Gastrocnemius medialis (tissue), 4 donors: ENCODE measurements around the gene CHAF1B. TPM values are rescaled to one million over a fixed set of nuclear protein-coding genes. Genes with fewer than 3 reads are reported as not detected.

Experiments used
- ATAC-seq, 2 donors: fragments of 150-250 bp; one replicate each; pipeline ENCODE4 v1.9.1; 2016
- DNase-seq, 2 donors: peaks; one replicate each; pipeline ENCODE4 v3.0.0-alpha.2; 2019
- H3K27ac ChIP-seq, 4 donors: fragments of 200-600 bp; sonication (generic); 1 replicate in 1 of 4; 2 replicates in 3 of 4; pipeline ENCODE4 v1.5.1; 2016 to 2018; ENCODE audit warnings: mild to moderate bottlenecking in 2 of 4, moderate library complexity in 1 of 4
- H3K27me3 ChIP-seq, 3 donors: fragments of 200-600 bp; sonication (generic) in 2 of 3; 1 replicate in 1 of 3; 2 replicates in 2 of 3; pipeline versions ENCODE4 v1.5.1 to v1.6.0; 2016 to 2019; ENCODE audit warnings: mild to moderate bottlenecking in 1 of 3, moderate library complexity in 1 of 3
- H3K36me3 ChIP-seq, 2 donors: fragments of 200-600 bp; sonication (generic) in 1 of 2; one replicate each; pipeline ENCODE4 v1.5.1; 2017 to 2018
- H3K4me1 ChIP-seq, 2 donors: fragments of 200-600 bp; sonication (generic) in 1 of 2; one replicate each; pipeline ENCODE4 v1.5.1; 2016 to 2017; ENCODE audit warnings: mild to moderate bottlenecking in 2 of 2
- H3K4me3 ChIP-seq, 4 donors: fragments of 200-600 bp; sonication (generic) in 3 of 4; 1 replicate in 1 of 4; 2 replicates in 3 of 4; pipeline ENCODE4 v1.5.1; 2016 to 2019; ENCODE audit warnings: mild to moderate bottlenecking in 2 of 4
- H3K9me3 ChIP-seq, 3 donors: fragments of 200-600 bp; sonication (generic) in 2 of 3; 1 replicate in 1 of 3; 2 replicates in 2 of 3; pipeline ENCODE4 v1.5.1; 2016 to 2019
- CTCF ChIP-seq, 5 experiments: fragments of 450-650 bp in 3 of 5; fragments of 200-600 bp in 2 of 5; sonication (generic) in 2 of 5; IDR thresholded peaks in 4 of 5; conservative IDR thresholded peaks in 1 of 5; 1 replicate in 4 of 5; 2 replicates in 1 of 5; pipeline ENCODE4 v1.5.1; 2016 to 2019; ENCODE audit warnings: antibody characterized with exemption in 5 of 5, mild to moderate bottlenecking in 3 of 5, moderate library complexity in 3 of 5
- POLR2A ChIP-seq, 2 donors: fragments of 450-650 bp; IDR thresholded peaks; one replicate each; pipeline ENCODE4 v1.6.1; 2017; ENCODE audit warnings: antibody characterized with exemption in 2 of 2, mild to moderate bottlenecking in 2 of 2, moderate library complexity in 2 of 2
- in situ Hi-C, 4 donors: fragments of 200-750 bp; cut with MboI; loops; one replicate each; pipeline versions ENCODE4 v1.15.0 to v1.8.0; 2017; ENCODE audit warnings: low sequenced_read_pairs in 4 of 4
- intact Hi-C: fragments of 100-400 bp; cut with DNase I; formaldehyde crosslinking; loops from one replicate; pipeline ENCODE4 v1.15.1; 2023; ENCODE audit warnings: low total_unique reads
- total RNA-seq, 4 donors: library from RNA; depleted of rRNA; stranded (reverse); fragments of >200 nt; gene quantifications; one replicate each; pipeline versions ENCODE4 v1.1.0 to v1.2.3, GENCODE V29; 2016

Gene CHAF1B
- total RNA-seq, 4 donors from 2014 or later, result 2.5 to 20.2 (median 7.4) TPM

- Histone ChIP-seq H3K27ac (no peak overlapping the region), H3K4me3 (no peak overlapping the region), H3K36me3 (no peaks in the 10 kb centered on the region), H3K4me1 (no peaks in the 10 kb centered on the region), H3K27me3 (no peaks in the 10 kb centered on the region), H3K9me3 (no peaks in the 10 kb centered on the region)
- in situ Hi-C loops, result no loop called here
- DNase-seq, result no peak
- ATAC-seq, result no peak
- intact Hi-C loops, result no loop called here
- TF ChIP-seq POLR2A (IDR thresholded peaks at IDR 0.05) (no peak), CTCF (IDR thresholded peaks at IDR 0.05 in 4 of 5, conservative IDR thresholded peaks at IDR 0.05 in 1 of 5) (no peak)
These were observed 69.5 kb downstream of the CHAF1B start for GRCh38 chr21:36454706-36455105.

DNA sequence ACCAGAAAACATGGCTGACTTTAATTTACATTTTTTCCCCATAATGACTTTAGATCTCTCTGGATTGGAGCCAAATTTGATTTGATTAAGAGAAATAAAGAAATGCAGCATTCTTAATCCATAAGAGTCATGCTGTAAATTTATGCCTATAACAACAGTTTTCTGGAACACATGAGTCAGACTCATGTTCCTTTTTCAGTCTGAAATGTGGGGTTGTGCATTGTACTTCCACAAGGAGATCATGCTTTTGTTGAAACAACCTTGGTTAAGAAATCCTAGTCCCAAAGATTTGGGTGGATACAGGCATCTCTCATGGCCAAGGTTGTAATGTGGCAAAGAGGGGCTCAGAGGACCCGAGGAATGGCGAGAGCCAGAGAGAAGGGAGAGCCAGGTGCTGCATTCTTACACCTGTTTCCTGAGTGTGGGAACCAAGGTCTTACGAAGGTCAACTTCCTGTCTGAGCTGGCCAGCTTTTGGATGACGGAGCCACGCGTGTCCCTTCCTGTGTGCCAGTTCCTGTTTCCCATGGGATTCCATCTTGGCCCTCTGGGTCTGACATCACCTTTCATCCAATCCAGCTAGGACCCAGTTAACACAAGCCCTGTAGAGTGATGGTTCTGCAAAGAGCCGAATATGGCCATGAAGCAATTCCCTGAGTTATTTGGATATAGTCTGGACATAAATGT is 71.7 kb downstream of the CHAF1B start:
- DNase-seq (no peak), ATAC-seq (no peak)
- no peak overlapping the region for H3K4me3 ChIP-seq
- in situ Hi-C loops, result no loop called here
- no peak overlapping the region for H3K27ac ChIP-seq
- no peaks in the 10 kb centered on the region for H3K9me3 ChIP-seq
- H3K4me1 ChIP-seq, result no peaks in the 10 kb centered on the region
- no peaks in the 10 kb centered on the region for H3K36me3 ChIP-seq
- intact Hi-C loops, result no loop called here
- no peaks in the 10 kb centered on the region for H3K27me3 ChIP-seq
- TF ChIP-seq CTCF (IDR thresholded peaks at IDR 0.05 in 4 of 5, conservative IDR thresholded peaks at IDR 0.05 in 1 of 5), result no peak
- TF ChIP-seq POLR2A (IDR thresholded peaks at IDR 0.05), result no peak

DNA sequence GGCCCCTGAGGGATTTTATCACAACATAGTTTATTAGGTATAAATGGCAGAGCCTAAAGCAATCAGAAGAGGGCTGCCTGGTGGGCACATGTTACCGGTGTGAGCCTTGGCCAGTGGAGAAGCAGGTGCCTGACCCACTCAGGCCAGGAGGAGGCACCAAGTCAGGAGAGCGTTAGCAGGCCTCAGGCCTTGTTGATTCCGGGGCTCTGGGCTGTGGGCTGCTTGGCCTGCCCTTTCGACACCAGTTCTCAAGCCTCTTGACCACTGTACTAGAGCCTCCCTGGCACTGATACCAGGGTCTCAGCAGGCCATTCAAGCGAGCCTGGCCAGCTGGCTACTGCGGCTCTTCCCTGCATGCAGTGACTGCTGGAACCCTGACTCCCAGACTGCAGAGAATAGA is 73.9 kb downstream of the CHAF1B start:
- ATAC-seq (no peak), DNase-seq (no peak)
- intact Hi-C loops (no loop called here), in situ Hi-C loops (no loop called here)
- no peaks in the 10 kb centered on the region for H3K9me3 ChIP-seq
- H3K4me3 ChIP-seq, result no peak overlapping the region
- no peak overlapping the region for H3K27ac ChIP-seq
- H3K27me3 ChIP-seq, result no peaks in the 10 kb centered on the region
- no peaks in the 10 kb centered on the region for H3K36me3 ChIP-seq
- no peak for TF ChIP-seq POLR2A (IDR thresholded peaks at IDR 0.05)
- TF ChIP-seq CTCF (IDR thresholded peaks at IDR 0.05 in 4 of 5, conservative IDR thresholded peaks at IDR 0.05 in 1 of 5), result no peak
- H3K4me1 ChIP-seq, result no peaks in the 10 kb centered on the region

GRCh38 chr21:36460866-36461265 is 75.7 kb downstream of the CHAF1B start:
- H3K27me3 ChIP-seq, result no peaks in the 10 kb centered on the region
- no peak overlapping the region for H3K4me3 ChIP-seq
- TF ChIP-seq CTCF (IDR thresholded peaks at IDR 0.05 in 4 of 5, conservative IDR thresholded peaks at IDR 0.05 in 1 of 5) (no peak), POLR2A (IDR thresholded peaks at IDR 0.05) (no peak)
- intact Hi-C loops, result no loop called here
- H3K27ac ChIP-seq, result no peak overlapping the region
- no peak for ATAC-seq
- H3K9me3 ChIP-seq, result no peaks in the 10 kb centered on the region
- no peak for DNase-seq
- no peaks in the 10 kb centered on the region for H3K36me3 ChIP-seq
- in situ Hi-C loops, result no loop called here
- peaks cover 9 to 15% of the 10 kb centered on the region in 2 donors for H3K4me1 ChIP-seq
